ENCODE data around the gene PCP4. TPM values are rescaled to one million over a fixed set of nuclear protein-coding genes. Genes with fewer than 3 reads are reported as not detected.

Gene PCP4
- total RNA-seq, 1 experiment from 2014 or later: 1.6 TPM

- Mint-ChIP-seq H3K27me3 (ENCODE audit: low read depth) (no peaks in the 10 kb centered on the region), H3K4me1 (no peaks in the 10 kb centered on the region), H3K9me3 (no peaks in the 10 kb centered on the region), H3K36me3 (no peaks in the 10 kb centered on the region), H3K27ac (no peak overlapping the region), H3K4me3 (no peak overlapping the region)
- no peak for ATAC-seq
- no peak for DNase-seq (ENCODE audit: low spot score)
- no peak for TF ChIP-seq SMAD3 (CRISPR knock-in tag; IDR thresholded peaks at IDR 0.05; ENCODE audit: borderline replicate concordance)
- ChIA-PET POLR2A (interaction anchor here (0.7 kb wide), 1 partner anchor 11 kb away, joined by 3 read pairs; no protein-coding TSS in a partner anchor), CTCF (interaction anchor here (1.3 to 1.4 kb wide), 2 partner anchors 16 to 437 kb away, joined by 3 to 8 read pairs; partner anchors contain the start of genes LCA5L and PCP4)
Measured at GRCh38 chr21:39882839-39883195, 15.6 kb downstream of the PCP4 start.

- DNase-seq (ENCODE audit: low spot score): no peak
- POLR2A ChIA-PET: no interaction called here
- Mint-ChIP-seq H3K27ac (no peak overlapping the region), H3K9me3 (no peaks in the 10 kb centered on the region), H3K36me3 (no peaks in the 10 kb centered on the region), H3K27me3 (ENCODE audit: low read depth) (no peaks in the 10 kb centered on the region), H3K4me1 (no peaks in the 10 kb centered on the region), H3K4me3 (no peak overlapping the region)
- TF ChIP-seq ARID4B (CRISPR knock-in tag; IDR thresholded peaks at IDR 0.05; ENCODE audit: borderline replicate concordance) (no peak), PREB (CRISPR knock-in tag; IDR thresholded peaks at IDR 0.05; ENCODE audit: borderline replicate concordance) (no peak), ZNF281 (CRISPR knock-in tag; IDR thresholded peaks at IDR 0.05) (no peak), JAZF1 (CRISPR knock-in tag; IDR thresholded peaks at IDR 0.05) (no peak), GTF2I (CRISPR knock-in tag; conservative IDR thresholded peaks at IDR 0.05) (no peak), SMAD3 (CRISPR knock-in tag; IDR thresholded peaks at IDR 0.05; ENCODE audit: borderline replicate concordance) (no peak), IRF1 (CRISPR knock-in tag; IDR thresholded peaks at IDR 0.05) (no peak), KAT7 (CRISPR knock-in tag; IDR thresholded peaks at IDR 0.05; ENCODE audit: borderline replicate concordance) (no peak), ZNF425 (CRISPR knock-in tag; conservative IDR thresholded peaks at IDR 0.05) (no peak), CTCF (IDR thresholded peaks at IDR 0.05) (no peak), MLX (CRISPR knock-in tag; IDR thresholded peaks at IDR 0.05) (no peak), SP1 (CRISPR knock-in tag; conservative IDR thresholded peaks at IDR 0.05) (no peak), MXD4 (CRISPR knock-in tag; IDR thresholded peaks at IDR 0.05; ENCODE audit: borderline replicate concordance) (no peak), ESRRA (CRISPR knock-in tag; IDR thresholded peaks at IDR 0.05; ENCODE audit: borderline replicate concordance) (no peak), CDX4 (CRISPR knock-in tag; IDR thresholded peaks at IDR 0.05; ENCODE audit: borderline replicate concordance) (no peak)
- CTCF ChIA-PET: interaction anchor here (1.3 to 2.2 kb wide), 2 partner anchors 18 to 235 kb away, joined by 3 to 10 read pairs; partner anchors contain the start of gene PCP4
- no peak for ATAC-seq
Measured at GRCh38 chr21:39885119-39885848, 18.0 kb downstream of the PCP4 start.
